HUDEP-2 (cell line): ENCODE measurements around the gene NBPF1.
"Not testable (repeated sequence)": the region's sequence is repeated elsewhere in the genome, so short reads cannot be mapped to it uniquely, and the experiment has no call there.

Source experiments
- DNase-seq, 76 experiments: peaks; one replicate each; lab custom pipeline; 2025; ENCODE audit not compliant: unreplicated experiment in 76 of 76; lab: John Stamatoyannopoulos, UW

The NBPF1 gene

GRCh38 chr1:16623812-16624719 lies 10.7 kb upstream of the NBPF1 start:
- DNase-seq = not testable (repeated sequence)

GRCh38 chr1:16623337-16623736 lies 10.0 kb upstream of the NBPF1 start:
- DNase-seq = not testable (repeated sequence)

GRCh38 chr1:16621681-16622315 lies 8.4 kb upstream of the NBPF1 start:
- DNase-seq = not testable (repeated sequence)

DNA sequence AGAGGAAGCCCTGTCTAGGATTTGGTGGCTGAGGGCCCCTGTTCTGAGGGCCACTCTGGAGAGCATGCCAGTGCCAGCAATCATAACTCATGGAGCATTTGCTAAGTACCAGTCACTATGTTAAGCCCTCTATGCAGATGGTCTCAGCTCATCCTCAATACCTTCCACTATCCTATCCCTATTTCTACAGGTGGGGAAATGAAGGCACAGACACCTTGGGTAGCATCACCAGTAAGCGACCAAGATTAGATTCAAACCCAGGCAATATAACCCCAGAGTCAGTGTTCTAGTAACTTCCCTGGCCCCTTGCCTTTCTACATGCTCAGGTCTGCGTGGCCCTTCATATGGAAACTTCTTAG lies 7.9 kb upstream of the NBPF1 start:
- DNase-seq = peak in 3 of 76 experiments; percentile 40 to 57 (median 42)

DNA sequence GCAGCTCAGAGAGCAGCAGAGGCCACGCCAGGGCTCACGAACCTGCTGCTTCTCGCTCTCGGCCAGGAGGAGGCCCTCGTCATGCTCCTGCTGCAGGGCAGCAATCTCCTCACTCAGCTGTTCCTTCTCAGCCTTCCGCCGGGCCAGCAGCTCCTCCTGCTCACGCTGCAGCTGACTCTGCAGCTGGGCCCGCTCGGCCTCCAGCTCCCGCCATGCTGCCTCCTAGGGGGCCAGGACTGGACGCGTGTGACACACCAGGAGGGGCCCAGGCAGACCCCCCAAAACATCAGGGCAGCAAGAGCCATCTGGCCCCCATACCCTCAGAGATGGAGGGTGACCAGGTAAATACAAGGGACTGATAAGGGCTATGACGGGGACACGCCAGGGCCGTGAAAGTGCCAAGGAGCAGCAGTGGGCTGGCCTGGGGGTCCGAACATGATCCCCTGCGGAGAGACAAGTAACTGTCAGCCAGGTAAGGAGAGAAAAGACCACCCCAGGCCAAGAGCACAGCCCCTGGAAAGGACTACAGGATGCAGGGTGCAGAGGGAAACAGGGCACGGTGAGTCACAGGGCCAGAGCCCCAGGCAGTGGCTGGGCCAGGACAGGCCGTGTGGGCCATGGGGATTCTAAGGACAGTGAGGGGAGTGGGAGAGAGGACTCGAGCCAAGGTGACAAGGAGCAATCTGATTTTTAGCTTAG lies 6.6 kb upstream of the NBPF1 start:
- DNase-seq = not testable (repeated sequence)

GRCh38 chr1:16618719-16619118 lies 5.4 kb upstream of the NBPF1 start:
- DNase-seq = no peak

DNA sequence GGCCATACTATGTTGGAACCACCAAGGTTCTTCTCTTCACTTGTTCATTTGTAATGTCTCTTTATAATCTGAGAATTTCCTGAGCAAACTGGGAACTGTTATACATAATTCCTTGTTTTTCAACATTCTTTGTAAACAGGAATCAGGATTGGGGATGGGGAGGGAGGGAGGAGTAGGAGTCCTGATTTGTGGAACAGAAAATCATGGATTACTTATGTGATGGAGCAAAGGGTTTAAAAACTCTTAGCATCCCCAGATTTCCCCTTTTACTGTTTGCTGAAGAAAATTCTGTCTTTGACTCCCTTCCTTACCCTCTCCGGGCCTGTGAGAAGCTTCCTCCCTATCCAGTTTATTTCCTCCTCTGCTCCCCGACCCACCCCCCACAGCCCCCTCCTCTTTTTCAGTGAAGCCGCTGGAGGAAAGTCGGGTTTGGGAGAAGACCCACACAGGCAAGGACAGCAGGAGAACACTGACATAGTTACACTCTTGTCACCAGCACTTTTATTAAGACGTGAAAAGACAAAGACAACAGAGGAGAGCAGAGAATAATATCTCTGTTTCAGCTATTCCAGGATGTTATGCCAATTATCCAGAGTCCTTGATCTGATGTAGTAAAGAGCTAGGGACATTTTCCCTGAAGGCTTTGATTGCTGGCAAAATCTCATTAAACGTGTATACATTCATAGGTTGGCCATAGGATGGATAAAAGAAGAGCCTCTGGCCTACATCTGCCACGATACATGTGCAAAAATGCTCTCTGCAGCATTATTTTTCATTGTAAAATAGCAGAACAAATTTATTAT lies 4.6 kb upstream of the NBPF1 start:
- no peak for DNase-seq

DNA sequence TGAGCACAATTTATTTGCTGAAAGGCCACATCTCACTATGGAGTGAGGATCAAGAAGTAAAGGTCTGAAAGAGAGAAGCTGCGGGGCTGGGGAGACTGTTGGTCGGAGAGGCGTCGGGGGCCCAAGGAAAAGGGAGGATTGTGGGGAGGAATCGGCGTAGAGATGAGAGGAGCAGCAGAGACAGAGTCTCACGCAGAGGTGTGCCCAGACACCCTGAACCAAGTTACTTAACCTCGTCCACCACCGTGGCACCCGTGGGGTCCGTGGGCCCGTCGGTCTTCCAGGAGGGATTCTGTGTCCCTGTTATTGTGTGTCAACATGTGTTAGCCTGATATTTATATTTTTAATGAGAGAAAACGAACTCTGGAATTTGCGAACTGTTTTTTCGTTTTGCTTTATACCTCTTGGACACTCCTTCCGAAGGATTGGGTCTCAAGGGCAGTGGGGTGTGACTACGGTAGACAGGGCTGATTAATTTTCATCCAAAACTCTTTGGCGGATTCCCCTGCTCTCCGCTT lies 3.8 kb upstream of the NBPF1 start:
- DNase-seq = peak in 1 of 76 experiments; percentile 21

DNA sequence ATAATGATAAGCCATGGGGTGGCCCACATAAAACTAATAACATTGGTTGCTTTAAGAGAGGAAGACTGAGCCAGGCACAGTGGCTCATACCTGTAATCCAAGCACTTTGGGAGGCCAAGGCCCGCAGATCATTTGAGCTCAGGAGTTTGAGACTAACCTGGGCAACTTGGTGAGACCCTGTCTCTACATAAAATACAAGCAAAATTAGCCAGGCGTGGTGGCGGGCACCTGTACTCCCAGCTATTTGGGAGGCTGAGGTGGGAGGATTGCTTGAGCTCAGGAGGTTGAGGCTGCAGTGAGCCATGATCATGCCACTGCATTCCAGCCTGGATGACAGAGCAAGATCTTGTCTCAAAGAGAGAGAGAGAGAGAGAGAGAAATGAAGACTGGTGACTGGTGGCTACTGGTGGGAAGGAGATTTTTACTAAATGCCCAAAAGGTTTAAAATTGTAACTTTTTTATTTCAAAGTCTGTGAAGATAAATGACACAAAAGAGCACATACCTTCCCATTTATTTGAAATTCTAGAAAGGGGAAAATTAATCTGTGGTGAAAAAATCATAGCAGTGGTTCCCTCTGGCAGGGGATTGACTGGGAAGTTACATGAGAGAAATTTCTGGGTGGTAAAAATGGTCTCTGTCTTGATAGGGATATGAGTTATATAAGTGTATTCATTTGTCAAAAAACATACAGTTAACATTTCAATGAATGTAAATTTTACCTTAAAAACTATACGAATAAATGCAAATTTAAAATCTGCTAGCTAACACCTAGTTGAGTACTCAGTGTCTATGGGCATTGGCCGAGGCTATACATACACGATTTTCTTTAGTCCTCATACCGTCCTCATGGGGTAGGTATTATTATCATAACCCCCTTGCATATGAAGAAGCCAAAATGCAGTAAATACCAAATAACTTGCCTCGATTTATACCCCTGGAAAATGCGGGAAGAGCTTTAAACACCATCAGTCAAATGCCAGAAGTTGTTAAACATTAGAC lies 2.2 kb upstream of the NBPF1 start:
- peak in 4 of 76 experiments; percentile 23 to 32 (median 26) for DNase-seq

GRCh38 chr1:16614361-16615252 lies 1.2 kb upstream of the NBPF1 start:
- DNase-seq = peak in 2 of 76 experiments; percentile 22 to 31

DNA sequence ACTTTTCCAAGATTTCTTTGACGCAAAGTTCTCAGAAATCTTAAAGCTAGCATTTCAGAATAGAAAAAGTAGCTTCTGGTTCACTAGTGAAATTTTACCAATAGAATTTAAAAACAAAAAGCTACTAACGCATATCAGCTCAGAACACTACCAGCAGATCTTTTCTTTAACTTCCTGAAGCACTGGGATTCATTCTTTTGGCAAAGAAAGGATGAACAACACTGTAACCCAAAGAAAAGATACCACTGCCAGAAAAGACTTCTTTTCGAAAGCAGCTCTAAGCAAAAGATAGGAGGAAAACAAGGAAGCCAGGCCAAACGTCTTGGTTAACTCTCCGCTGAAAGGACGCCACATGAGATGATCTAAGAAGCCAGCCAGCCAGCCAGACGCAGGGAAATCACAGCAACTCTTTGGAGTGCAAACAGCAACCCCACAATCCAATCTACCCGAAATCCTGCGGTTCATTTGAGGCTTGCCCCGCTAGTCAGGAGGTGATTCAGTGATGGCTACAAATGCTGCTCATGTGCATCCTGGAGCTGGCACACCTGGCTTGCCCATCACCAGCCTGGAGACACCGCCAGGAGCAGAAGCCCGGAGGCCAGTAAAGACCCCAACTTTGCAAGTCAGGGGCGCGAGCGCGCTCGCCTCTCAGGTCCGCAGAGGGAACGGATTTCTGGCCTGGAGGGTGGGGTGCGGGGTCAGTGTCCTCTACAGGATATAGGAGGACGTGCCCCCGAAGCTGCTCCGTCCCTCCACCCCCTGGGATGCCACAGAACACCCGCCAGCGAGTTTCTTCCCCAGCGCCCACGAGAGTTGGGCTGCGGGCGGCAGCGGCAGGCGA lies 812 bp downstream of the NBPF1 start:
- peak in 24 of 76 experiments; percentile 23 to 67 (median 35) for DNase-seq

GRCh38 chr1:16611981-16612331 lies 1.4 kb downstream of the NBPF1 start:
- not testable (repeated sequence) for DNase-seq

DNA sequence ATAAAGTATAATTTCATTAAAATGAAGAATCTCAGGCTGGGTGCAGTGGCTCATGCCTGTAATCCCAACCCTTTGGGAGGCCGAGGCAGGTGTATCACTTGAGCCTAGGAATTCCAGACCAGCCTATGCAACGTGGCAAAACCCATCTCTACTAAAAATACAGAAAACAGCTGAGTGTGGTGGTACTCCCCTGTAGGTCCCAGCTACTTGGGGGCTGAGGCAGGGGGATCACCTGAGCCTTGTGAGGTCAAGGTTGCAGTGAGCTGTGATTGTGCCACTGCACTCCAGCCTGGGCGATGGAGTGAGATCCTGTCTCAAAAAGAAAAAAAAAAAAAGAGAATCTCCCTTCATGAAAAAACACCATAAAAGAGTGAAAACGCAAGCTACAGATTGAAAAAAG lies 2.2 kb downstream of the NBPF1 start:
- DNase-seq = not testable (repeated sequence)

DNA sequence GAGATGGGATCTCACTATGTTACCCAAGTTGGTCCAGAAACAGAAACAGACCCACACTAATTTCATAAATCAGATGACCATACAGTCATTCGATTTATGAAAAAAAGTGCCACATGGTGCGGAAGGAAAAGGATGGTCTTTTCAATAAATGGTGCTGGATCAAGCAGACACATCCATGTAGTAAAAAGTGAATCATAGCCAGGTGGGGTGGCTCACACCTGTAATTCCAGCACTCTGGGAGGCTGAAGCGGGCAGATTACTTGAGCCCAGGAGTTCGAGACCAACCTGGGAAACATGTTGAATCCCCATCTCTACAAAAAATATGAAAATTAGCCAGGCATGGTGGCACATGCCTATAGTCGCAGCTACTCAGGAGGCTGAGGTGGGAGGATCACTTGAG lies 2.8 kb downstream of the NBPF1 start:
- DNase-seq = not testable (repeated sequence)

- DNase-seq = not testable (repeated sequence)
Observed at GRCh38 chr1:16609761-16610160, 3.6 kb downstream of the NBPF1 start.

- no peak for DNase-seq
Observed at GRCh38 chr1:16608838-16609560, 4.4 kb downstream of the NBPF1 start.
